ACHN (cell line): ENCODE results near the gene MCMBP.
"Not testable (repeated sequence)": the region's sequence is repeated elsewhere in the genome, so short reads cannot be mapped to it uniquely, and the experiment has no call there.

Source experiments
- DNase-seq: peaks from one replicate; pipeline ENCODE4 v3.0.0-alpha.2; 2015
- in situ Hi-C: cut with HindIII; loops from 2 replicates; pipeline ENCODE4 v1.10.0; 2017; ENCODE audit warnings: low sequenced_read_pairs, low pct_ligation_motif_present, low pct_unique_long_range_greater_than_20kb

The MCMBP gene

DNA sequence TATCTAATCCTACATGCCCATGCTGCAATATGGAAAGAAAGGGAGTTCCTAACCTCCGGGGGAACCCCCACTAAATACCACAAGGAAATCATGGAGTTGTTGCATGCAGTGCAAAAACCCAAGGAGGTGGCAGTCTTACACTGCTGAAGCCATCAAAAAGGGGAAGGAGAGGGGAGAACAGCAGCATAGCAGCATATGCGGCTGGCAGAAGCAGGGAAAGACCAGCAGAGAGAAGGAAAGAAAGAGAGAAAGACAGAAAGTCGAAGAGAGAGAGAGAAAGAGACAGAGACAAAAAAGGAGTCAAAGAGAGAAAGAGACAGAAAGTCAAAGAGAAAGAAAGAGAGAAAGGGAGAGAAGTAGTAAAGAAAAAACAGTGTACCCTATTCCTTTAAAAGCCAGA lies 16.1 kb upstream of the MCMBP start:
- DNase-seq, in situ Hi-C loops: not testable (repeated sequence)

DNA sequence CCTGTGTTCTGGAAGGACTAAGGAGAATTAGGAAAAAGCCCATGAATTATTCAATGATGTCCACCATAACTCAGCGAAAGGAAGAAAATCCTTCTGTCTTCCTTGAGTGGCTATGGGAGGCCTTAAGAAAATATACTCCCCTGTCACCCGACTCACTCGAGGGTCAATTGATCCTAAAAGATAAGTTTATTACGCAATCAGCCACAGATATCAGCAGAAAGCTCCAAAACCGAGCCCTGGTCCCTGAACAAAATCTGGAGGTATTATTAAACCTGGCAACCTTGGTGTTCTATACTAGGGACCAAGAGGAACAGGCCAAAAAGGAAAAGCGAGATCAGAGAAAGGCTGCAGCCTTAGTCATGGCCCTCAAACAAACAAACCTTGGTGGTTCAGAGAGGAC lies 13.4 kb upstream of the MCMBP start:
- DNase-seq, in situ Hi-C loops: not testable (repeated sequence)

GRCh38 chr10:119883901-119884611 lies 11.4 kb upstream of the MCMBP start:
- DNase-seq, in situ Hi-C loops: not testable (repeated sequence)

DNA sequence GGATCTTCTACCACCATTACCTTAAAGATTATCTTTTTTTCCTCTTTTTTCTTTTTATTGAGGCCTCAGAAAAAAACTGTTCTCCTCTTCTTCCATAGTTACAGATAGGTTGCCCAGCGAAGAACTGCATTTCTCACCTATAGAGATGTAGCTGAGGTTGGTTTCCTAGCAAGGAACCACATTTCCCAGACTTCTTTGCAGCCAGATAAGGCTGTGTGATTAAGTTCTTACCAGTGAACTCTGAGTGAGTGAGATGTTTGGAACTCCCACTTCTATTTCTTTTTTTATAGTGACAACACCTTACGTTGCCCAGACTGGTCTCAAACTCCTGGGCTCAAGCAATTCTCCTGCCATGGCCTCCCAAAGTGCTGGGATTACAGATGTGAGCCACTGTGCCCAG lies 5.9 kb upstream of the MCMBP start:
- DNase-seq, result no peak
- in situ Hi-C loops, result no loop called here

DNA sequence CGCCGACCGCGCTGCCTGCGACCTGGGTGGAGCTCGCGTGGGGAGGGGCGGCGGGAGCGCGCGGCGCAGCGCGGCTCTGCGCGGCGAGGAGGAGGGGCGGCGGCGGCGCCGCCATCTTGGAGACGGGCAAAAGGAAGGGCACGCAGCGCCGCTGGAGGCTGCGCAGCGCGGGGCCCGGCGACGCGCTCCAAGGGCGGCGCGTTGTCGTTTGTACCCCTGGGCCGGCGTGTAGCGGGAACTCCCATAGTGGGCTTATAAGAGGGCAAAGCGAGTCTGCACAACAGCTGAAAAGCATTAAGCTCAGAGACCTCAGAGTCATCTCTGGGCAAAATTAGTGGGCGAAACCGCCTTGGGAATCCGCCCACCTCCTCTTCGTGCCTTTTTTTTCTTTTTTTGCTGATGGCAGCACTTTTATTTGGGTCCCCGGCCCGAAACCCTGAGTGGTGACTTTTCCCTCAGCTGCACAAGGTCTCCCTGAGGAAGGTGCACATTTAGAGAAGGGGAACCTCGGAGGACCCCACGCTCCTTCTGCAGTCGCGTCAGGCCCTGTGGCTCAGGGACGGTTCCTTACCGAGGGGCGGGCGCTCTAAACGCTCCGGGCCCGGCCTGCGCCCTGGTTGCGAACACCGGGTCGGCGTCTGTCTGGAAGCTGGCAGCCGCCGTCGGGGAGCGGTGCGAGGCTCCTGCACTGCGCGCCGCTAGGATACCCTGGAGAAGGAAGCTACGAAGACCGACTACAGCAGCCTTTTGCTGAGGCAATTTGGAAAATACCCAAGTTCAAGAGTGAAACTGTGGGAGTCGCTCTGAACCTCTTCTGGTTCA lies 428 bp upstream of the MCMBP start:
- in situ Hi-C loops, result no loop called here
- DNase-seq, result peak; percentile 88

DNA sequence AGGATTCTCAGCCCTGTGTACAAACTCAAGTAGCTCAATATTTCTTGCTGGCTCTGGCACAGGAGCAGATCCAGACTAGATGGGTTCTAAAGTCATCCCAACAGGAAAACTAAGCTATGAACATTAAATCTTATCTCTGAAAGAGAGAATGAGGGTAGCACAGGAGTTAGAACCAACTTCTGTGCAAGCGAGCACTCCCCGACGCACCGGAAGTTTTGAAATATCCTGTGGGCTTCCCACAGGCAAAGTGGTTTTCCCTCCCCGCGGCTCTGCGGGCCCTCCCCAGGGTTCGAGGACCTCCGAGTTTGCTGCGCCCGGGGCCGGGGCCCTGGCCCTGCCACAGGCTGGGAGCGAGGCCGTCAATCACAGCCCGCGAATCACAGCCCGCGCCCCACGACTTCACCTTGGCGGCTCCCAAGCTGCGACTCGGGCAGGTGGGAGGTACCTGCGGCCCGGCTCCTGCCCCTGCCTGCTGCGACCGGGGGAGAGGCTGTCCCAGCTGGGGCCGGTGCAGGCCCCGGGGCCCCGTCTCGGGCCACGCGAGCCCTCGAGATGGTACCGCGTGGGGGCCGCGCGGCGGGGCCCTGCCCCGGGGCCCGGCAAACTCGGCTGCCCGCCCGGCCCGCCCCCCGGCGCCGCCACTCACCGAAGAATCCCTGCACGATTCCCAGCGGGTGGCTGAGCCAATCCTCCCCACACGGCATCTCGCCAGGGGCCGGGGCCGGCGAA lies 598 bp downstream of the MCMBP start:
- in situ Hi-C loops, result no loop called here
- peak; percentile 43 for DNase-seq

- DNase-seq, in situ Hi-C loops: not testable (repeated sequence)
Measured at GRCh38 chr10:119869398-119869797, 3.2 kb downstream of the MCMBP start.

- in situ Hi-C loops, result no loop called here
- DNase-seq, result no peak
Measured at GRCh38 chr10:119867317-119867716, 5.3 kb downstream of the MCMBP start.

DNA sequence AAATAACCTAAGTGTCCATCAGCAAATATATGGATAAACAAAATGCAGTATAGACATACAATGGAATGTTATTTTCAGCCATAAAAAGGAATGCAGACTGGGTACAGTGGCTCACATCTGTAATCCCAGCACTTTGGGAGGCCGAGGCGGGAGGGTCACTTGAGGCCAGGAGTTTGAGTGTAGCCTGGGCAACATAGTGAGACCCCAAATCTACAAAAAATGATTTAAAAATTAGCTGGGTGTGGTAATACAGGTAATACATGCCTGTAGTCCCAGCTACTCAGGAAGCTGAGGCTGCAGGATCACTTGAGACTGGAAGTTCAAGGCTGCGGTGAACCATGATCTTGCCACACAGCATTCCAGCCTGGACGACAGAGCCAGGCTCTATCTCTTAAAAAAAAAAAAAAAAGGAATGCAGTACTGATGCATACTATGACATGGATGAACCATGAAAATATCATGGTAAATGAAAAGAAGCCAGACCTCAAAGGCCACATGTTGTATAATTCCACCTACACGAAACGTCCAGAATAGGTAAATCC lies 6.9 kb downstream of the MCMBP start:
- in situ Hi-C loops, result no loop called here

GRCh38 chr10:119863951-119864565 lies 8.6 kb downstream of the MCMBP start:
- DNase-seq, result no peak
- in situ Hi-C loops, result no loop called here

More for the DNA sequence above, 6.9 kb downstream of the MCMBP start:
- no peak for DNase-seq

- no peak for DNase-seq
- in situ Hi-C loops, result no loop called here
Measured at GRCh38 chr10:119862524-119862923, 10.1 kb downstream of the MCMBP start.

DNA sequence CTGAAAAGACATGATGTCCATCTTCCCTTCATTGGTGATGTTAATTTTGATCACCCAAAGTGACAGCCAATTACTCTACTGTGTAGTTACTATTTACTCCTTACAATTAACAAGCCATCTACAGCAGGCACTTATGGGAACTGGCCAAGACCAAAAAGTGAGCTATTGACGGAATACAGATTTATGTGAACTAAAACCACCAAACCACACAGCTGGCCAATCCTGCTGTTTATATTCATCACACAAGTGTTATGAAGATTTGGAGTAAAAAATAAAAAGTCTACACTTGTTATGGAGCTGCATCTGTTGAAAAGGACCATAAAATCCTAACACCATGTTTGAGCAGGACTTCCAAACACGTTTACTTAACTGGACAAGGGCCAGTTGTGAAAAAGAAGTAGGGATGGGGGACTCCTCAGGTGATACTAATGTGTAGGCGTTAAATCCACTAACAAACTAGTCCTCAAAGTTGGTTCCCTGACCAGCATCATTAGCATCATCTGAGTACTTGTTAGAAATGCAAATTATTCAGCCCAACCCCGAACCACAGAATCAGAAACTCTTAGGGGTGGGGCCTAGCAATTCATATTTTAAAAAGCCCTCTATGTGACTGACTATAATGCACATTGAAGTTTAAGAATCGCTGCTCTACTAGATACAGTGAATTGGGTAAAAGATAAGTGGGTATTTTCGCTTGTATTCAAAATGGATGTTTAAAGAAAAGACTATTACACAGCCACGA lies 11.6 kb downstream of the MCMBP start:
- in situ Hi-C loops, result no loop called here
- DNase-seq, result no peak

DNA sequence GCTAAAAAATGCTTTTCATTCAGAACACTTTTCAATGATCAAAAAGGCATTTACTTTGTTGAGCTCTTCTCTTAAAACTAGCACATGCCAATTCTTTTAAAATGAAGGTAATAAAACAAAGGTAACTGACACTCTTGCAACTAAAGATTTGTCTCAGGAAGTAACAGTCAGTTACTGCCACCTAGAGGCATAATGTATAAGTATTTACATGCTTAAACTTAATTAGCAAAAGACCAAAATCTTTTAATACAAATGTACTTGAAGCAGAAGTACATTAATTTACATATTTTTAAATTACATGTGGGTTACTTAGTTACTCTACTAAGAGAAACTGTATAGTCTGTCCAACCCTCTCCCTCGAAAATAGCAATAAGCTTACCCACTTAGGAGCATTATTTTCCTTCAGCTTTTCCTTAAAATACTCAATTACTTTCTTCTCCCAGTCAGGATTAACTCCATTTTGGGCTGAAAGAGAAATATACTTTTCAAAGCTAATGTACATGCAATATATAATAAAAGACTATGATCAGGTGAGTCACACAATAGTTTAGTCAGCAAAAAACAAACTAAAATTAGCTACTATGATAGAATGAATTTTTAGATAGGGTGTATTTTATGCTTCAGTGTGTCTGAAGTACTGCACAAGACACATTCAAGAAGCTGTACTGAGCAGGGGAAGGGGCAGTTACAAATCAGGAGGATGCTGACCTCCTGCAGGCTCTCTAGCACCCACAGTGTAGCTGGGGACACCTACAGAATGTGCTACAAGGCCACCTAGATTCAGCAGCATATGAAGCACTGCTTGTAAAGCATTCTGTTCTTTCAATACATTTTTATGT lies 13.0 kb downstream of the MCMBP start:
- in situ Hi-C loops, result no loop called here
- DNase-seq, result peak; percentile 61

- in situ Hi-C loops, result no loop called here
- DNase-seq, result no peak
Measured at GRCh38 chr10:119858063-119858462, 14.6 kb downstream of the MCMBP start.

- in situ Hi-C loops, result no loop called here
- no peak for DNase-seq
Measured at GRCh38 chr10:119853574-119853973, 19.1 kb downstream of the MCMBP start.

DNA sequence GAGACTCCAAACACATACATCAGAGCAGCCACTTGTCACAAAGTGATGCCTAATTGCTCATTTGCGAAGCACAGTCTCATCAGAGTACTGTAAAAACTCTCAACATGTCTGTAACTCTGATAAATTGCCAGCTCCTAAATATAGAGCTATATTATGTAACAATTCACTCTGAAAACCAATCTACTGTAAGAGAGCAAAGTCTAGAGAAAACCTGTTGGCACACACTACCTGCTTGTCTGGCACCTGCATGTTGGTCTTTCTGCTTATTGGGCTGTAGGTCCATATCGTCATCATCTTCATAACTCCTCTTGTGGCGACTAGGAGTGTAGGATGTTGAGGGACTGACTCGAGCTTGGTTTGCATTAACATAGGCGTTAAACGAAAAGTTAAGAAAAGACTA lies 19.8 kb downstream of the MCMBP start:
- in situ Hi-C loops, result no loop called here
- DNase-seq, result no peak

DNA sequence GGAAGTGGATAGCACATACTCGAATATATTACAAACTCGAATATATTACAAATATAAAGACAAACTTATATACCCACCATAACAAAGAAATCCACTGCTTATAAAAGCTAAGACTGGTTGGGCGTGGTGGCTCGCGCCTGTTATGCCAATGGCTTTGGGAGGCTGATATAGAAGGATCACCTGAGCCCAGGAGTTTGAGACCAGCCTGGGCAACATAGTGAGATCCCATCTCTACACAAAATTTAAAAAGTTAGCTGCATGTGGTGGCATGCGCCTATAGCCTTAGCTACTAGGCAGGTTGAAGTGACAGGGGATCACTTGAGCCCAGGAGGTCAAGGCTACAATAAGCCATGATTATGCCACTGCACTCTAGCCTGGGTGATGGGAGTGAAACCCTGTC lies 20.4 kb downstream of the MCMBP start:
- in situ Hi-C loops, result no loop called here
- no peak for DNase-seq
